Panc1 (cell line): Measurements from ENCODE around the gene SUPT3H. TPM values are rescaled to one million over a fixed set of nuclear protein-coding genes. Genes with fewer than 3 reads are reported as not detected.

Experiments used
- ATAC-seq: fragments of 200-7000 bp; cut with Tn5 transposase; 2 replicates; pipeline ENCODE4 v1.9.1; 2020; ENCODE audit warnings: mild to moderate bottlenecking, moderate library complexity
- BruUV-seq: library from RNA; stranded (reverse); fragments of 400-500 nt; replicated peaks from 2 replicates; lab custom pipeline; 2021; lab: Mats Ljungman, UMichigan
- CTCF ChIA-PET: fragments of 300-600 bp; sonication (Branson Sonifier 250); formaldehyde crosslinking; loops from one replicate; lab custom pipeline; 2022; ENCODE audit warnings: antibody characterized with exemption; lab: Charles Lee
- POLR2A ChIA-PET: fragments of 300-600 bp; sonication (Branson Sonifier 250); formaldehyde crosslinking; loops from one replicate; lab custom pipeline; 2022; ENCODE audit warnings: antibody characterized with exemption; lab: Charles Lee
- DNase-seq: peaks from one replicate; pipeline ENCODE4 v3.0.0-alpha.2; 2010; ENCODE audit warnings: low read depth, low spot score
- H3K27ac ChIP-seq: 2 replicates; pipeline ENCODE4 v1.5.1; 2011; ENCODE audit warnings: mild to moderate bottlenecking, low read length, inconsistent platforms
- H3K27me3 ChIP-seq: fragments of 200-500 bp; sonication (Bioruptor generic); 2 replicates; pipeline ENCODE4 v1.6.0; 2014; ENCODE audit warnings: low read length, inconsistent platforms; ENCODE audit not compliant: control insufficient read depth, insufficient read depth
- H3K36me3 ChIP-seq: fragments of 200-500 bp; sonication (Bioruptor generic); 2 replicates; pipeline ENCODE4 v1.5.1; 2014; ENCODE audit warnings: inconsistent platforms, mild to moderate bottlenecking, low read length, moderate library complexity; ENCODE audit not compliant: control insufficient read depth, insufficient read depth
- H3K4me1 ChIP-seq: 2 replicates; pipeline ENCODE4 v1.5.1; 2011; ENCODE audit warnings: inconsistent platforms, mild to moderate bottlenecking, low read length, moderate library complexity; ENCODE audit not compliant: control insufficient read depth, insufficient read depth
- H3K4me3 ChIP-seq, 2 experiments: 2 replicates each; pipeline ENCODE4 v1.5.1; 2011 to 2012; ENCODE audit warnings: low read depth in 2 of 2, low read length in 2 of 2, mild to moderate bottlenecking in 2 of 2, inconsistent platforms in 1 of 2, moderate library complexity in 1 of 2
- H3K9me3 ChIP-seq: fragments of 200-500 bp; sonication (Bioruptor generic); 2 replicates; pipeline ENCODE4 v1.5.1; 2014; ENCODE audit warnings: low read depth, mild to moderate bottlenecking, inconsistent platforms, low read length, moderate library complexity; ENCODE audit not compliant: control insufficient read depth, insufficient read depth
- CTCF ChIP-seq: fragments of 450-650 bp; IDR thresholded peaks from 2 replicates; pipeline ENCODE4 v1.5.1; 2017; ENCODE audit warnings: mild to moderate bottlenecking
- POLR2AphosphoS5 ChIP-seq: IDR thresholded peaks from 2 replicates; pipeline ENCODE4 v1.6.1; 2012; ENCODE audit warnings: mild to moderate bottlenecking, low read depth, low read length, moderate library complexity
- REST ChIP-seq, 2 experiments: IDR thresholded peaks; 2 replicates each; pipeline ENCODE4 v1.6.1; 2011 to 2012; ENCODE audit warnings: low read depth in 2 of 2, control low read depth in 1 of 2, low read length in 1 of 2, mild to moderate bottlenecking in 1 of 2, moderate library complexity in 1 of 2; ENCODE audit not compliant: insufficient read depth in 1 of 2
- SIN3A ChIP-seq: IDR thresholded peaks from 2 replicates; pipeline ENCODE4 v1.6.1; 2012; ENCODE audit warnings: low read depth, mild to moderate bottlenecking, low read length, moderate library complexity, borderline replicate concordance; ENCODE audit not compliant: insufficient read depth
- TCF7L2 ChIP-seq: IDR thresholded peaks from 2 replicates; pipeline ENCODE4 v1.6.1; 2011; ENCODE audit warnings: mild to moderate bottlenecking, low read depth, low read length, inconsistent platforms
- in situ Hi-C: cut with HindIII; loops from 2 replicates; pipeline ENCODE4 v1.10.0; 2016; ENCODE audit warnings: low sequenced_read_pairs, low pct_unique_long_range_greater_than_20kb
- intact Hi-C: fragments of 100-400 bp; cut with micrococcal nuclease; formaldehyde crosslinking; loops from one replicate; pipeline ENCODE4 v1.10.0; 2022; ENCODE audit not compliant: unreplicated experiment
- total RNA-seq: library from RNA; stranded (reverse); gene quantifications from one replicate; pipeline ENCODE4 v1.2.1, GENCODE V29; 2021; ENCODE audit not compliant: unreplicated experiment

The SUPT3H gene
- total RNA-seq, 1 experiment from 2014 or later: 11.0 TPM

- Histone ChIP-seq H3K27ac (no peak overlapping the region), H3K4me1 (no peaks in the 10 kb centered on the region), H3K4me3 (no peak overlapping the region), H3K27me3 (no peaks in the 10 kb centered on the region), H3K36me3 (no peaks in the 10 kb centered on the region), H3K9me3 (no peaks in the 10 kb centered on the region)
- no TSS peak for BruUV-seq
- in situ Hi-C loops: no loop called here
- no peak for DNase-seq
- TF ChIP-seq REST (IDR thresholded peaks at IDR 0.05; ENCODE audit: insufficient read depth in 1 of 2, low read depth in 2 of 2, low read length in 1 of 2): no peak
- TF ChIP-seq TCF7L2: no peak
- no peak for TF ChIP-seq CTCF
- TF ChIP-seq SIN3A: no peak
- TF ChIP-seq POLR2AphosphoS5: no peak
- CTCF ChIA-PET: no interaction called here
- ATAC-seq: no peak
- intact Hi-C loops: no loop called here
- POLR2A ChIA-PET: no interaction called here
Measured at GRCh38 chr6:45126033-45126432, 251.7 kb downstream of the SUPT3H start.

GRCh38 chr6:45123023-45123422 lies 254.7 kb downstream of the SUPT3H start:
- Histone ChIP-seq H3K4me3 (no peak overlapping the region), H3K36me3 (no peaks in the 10 kb centered on the region), H3K27ac (no peak overlapping the region), H3K27me3 (no peaks in the 10 kb centered on the region), H3K9me3 (no peaks in the 10 kb centered on the region), H3K4me1 (no peaks in the 10 kb centered on the region)
- intact Hi-C loops: no loop called here
- ATAC-seq (no peak), DNase-seq (no peak)
- BruUV-seq: no TSS peak
- in situ Hi-C loops: no loop called here
- CTCF ChIA-PET: no interaction called here
- TF ChIP-seq POLR2AphosphoS5 (no peak), TCF7L2 (no peak), REST (IDR thresholded peaks at IDR 0.05; ENCODE audit: insufficient read depth in 1 of 2, low read depth in 2 of 2, low read length in 1 of 2) (no peak), SIN3A (no peak), CTCF (no peak)
- POLR2A ChIA-PET: no interaction called here
